Measurements from ENCODE around the gene ATRNL1.

The ATRNL1 gene

GRCh38 chr10:115979576-115979975 is 886.4 kb downstream of the ATRNL1 start:
- Histone ChIP-seq H3K27ac (ENCODE audit: low read depth, low read length) (no peak overlapping the region), H3K4me1 (ENCODE audit: control insufficient read depth, insufficient read depth, low read length) (peaks cover 17% of the 10 kb centered on the region; the same call in 1 of the 2 replicates), H3K27me3 (ENCODE audit: control insufficient read depth, insufficient read depth, low read length) (peaks cover 4% of the 10 kb centered on the region; the same call in 1 of the 2 replicates), H3K9me3 (ENCODE audit: control insufficient read depth, insufficient read depth, low read depth, low read length) (no peaks in the 10 kb centered on the region), H3K9ac (ENCODE audit: low read length) (no peak overlapping the region), H3K36me3 (ENCODE audit: control insufficient read depth, insufficient read depth, low read length) (no peaks in the 10 kb centered on the region), H3K4me3 (ENCODE audit: low read depth, low read length) (no peak overlapping the region)

GRCh38 chr10:115980470-115980869 is 887.3 kb downstream of the ATRNL1 start:
- no peak overlapping the region for H3K4me3 ChIP-seq (ENCODE audit: low read depth, low read length)
- no peaks in the 10 kb centered on the region for H3K36me3 ChIP-seq (ENCODE audit: control insufficient read depth, insufficient read depth, low read length)
- H3K27ac ChIP-seq (ENCODE audit: low read depth, low read length) = no peak overlapping the region
- no peak overlapping the region for H3K9ac ChIP-seq (ENCODE audit: low read length)
- H3K27me3 ChIP-seq (ENCODE audit: control insufficient read depth, insufficient read depth, low read length) = peaks cover 4% of the 10 kb centered on the region; the same call in 1 of the 2 replicates
- peaks cover 9% of the 10 kb centered on the region; the same call in 1 of the 2 replicates for H3K4me1 ChIP-seq (ENCODE audit: control insufficient read depth, insufficient read depth, low read length)
- peaks cover under 1% of the 10 kb centered on the region; the same call in 1 of the 2 replicates for H3K9me3 ChIP-seq (ENCODE audit: control insufficient read depth, insufficient read depth, low read depth, low read length)

- Histone ChIP-seq H3K36me3 (ENCODE audit: control insufficient read depth, insufficient read depth, low read length) (no peaks in the 10 kb centered on the region), H3K9me3 (ENCODE audit: control insufficient read depth, insufficient read depth, low read depth, low read length) (peaks cover 7% of the 10 kb centered on the region; the same call in 1 of the 2 replicates), H3K27ac (ENCODE audit: low read depth, low read length) (no peak overlapping the region), H3K9ac (ENCODE audit: low read length) (no peak overlapping the region), H3K4me1 (ENCODE audit: control insufficient read depth, insufficient read depth, low read length) (peaks cover 9% of the 10 kb centered on the region; the same call in 1 of the 2 replicates), H3K27me3 (ENCODE audit: control insufficient read depth, insufficient read depth, low read length) (peaks cover 4% of the 10 kb centered on the region; the same call in 1 of the 2 replicates), H3K4me3 (ENCODE audit: low read depth, low read length) (no peak overlapping the region)
Measured at GRCh38 chr10:115981081-115981480, 887.9 kb downstream of the ATRNL1 start.

GRCh38 chr10:115982076-115982475 is 888.9 kb downstream of the ATRNL1 start:
- Histone ChIP-seq H3K27ac (ENCODE audit: low read depth, low read length) (no peak overlapping the region), H3K9me3 (ENCODE audit: control insufficient read depth, insufficient read depth, low read depth, low read length) (peaks cover 11% of the 10 kb centered on the region; the same call in 1 of the 2 replicates), H3K36me3 (ENCODE audit: control insufficient read depth, insufficient read depth, low read length) (no peaks in the 10 kb centered on the region), H3K4me3 (ENCODE audit: low read depth, low read length) (no peak overlapping the region), H3K9ac (ENCODE audit: low read length) (no peak overlapping the region), H3K4me1 (ENCODE audit: control insufficient read depth, insufficient read depth, low read length) (peaks cover 6% of the 10 kb centered on the region; the same call in 1 of the 2 replicates), H3K27me3 (ENCODE audit: control insufficient read depth, insufficient read depth, low read length) (peaks cover 3% of the 10 kb centered on the region; the same call in 1 of the 2 replicates)

- Histone ChIP-seq H3K36me3 (ENCODE audit: control insufficient read depth, insufficient read depth, low read length) (no peaks in the 10 kb centered on the region), H3K9me3 (ENCODE audit: control insufficient read depth, insufficient read depth, low read depth, low read length) (peaks cover 15% of the 10 kb centered on the region; the same call in 1 of the 2 replicates), H3K4me3 (ENCODE audit: low read depth, low read length) (no peak overlapping the region), H3K27ac (ENCODE audit: low read depth, low read length) (no peak overlapping the region), H3K27me3 (ENCODE audit: control insufficient read depth, insufficient read depth, low read length) (no peaks in the 10 kb centered on the region), H3K9ac (ENCODE audit: low read length) (no peak overlapping the region), H3K4me1 (ENCODE audit: control insufficient read depth, insufficient read depth, low read length) (0 out of 2 replicates have a peak, but pooled peaks cover 3% of the 10 kb centered on the region)
Measured at GRCh38 chr10:115982526-115982925, 889.4 kb downstream of the ATRNL1 start.

- peaks cover 18% of the 10 kb centered on the region; the same call in 1 of the 2 replicates for H3K9me3 ChIP-seq (ENCODE audit: control insufficient read depth, insufficient read depth, low read depth, low read length)
- H3K4me3 ChIP-seq (ENCODE audit: low read depth, low read length) = no peak overlapping the region
- H3K36me3 ChIP-seq (ENCODE audit: control insufficient read depth, insufficient read depth, low read length) = no peaks in the 10 kb centered on the region
- H3K9ac ChIP-seq (ENCODE audit: low read length) = no peak overlapping the region
- H3K27me3 ChIP-seq (ENCODE audit: control insufficient read depth, insufficient read depth, low read length) = no peaks in the 10 kb centered on the region
- no peak overlapping the region for H3K27ac ChIP-seq (ENCODE audit: low read depth, low read length)
- H3K4me1 ChIP-seq (ENCODE audit: control insufficient read depth, insufficient read depth, low read length) = no peaks in the 10 kb centered on the region
Measured at GRCh38 chr10:115985786-115986185, 892.6 kb downstream of the ATRNL1 start.

GRCh38 chr10:115988380-115988779 is 895.2 kb downstream of the ATRNL1 start:
- no peaks in the 10 kb centered on the region for H3K4me1 ChIP-seq (ENCODE audit: control insufficient read depth, insufficient read depth, low read length)

GRCh38 chr10:115989621-115990020 is 896.5 kb downstream of the ATRNL1 start:
- Histone ChIP-seq H3K9ac (ENCODE audit: low read length) (no peak overlapping the region), H3K36me3 (ENCODE audit: control insufficient read depth, insufficient read depth, low read length) (no peaks in the 10 kb centered on the region), H3K9me3 (ENCODE audit: control insufficient read depth, insufficient read depth, low read depth, low read length) (peaks cover 18% of the 10 kb centered on the region; the same call in 1 of the 2 replicates), H3K4me3 (ENCODE audit: low read depth, low read length) (no peak overlapping the region), H3K4me1 (ENCODE audit: control insufficient read depth, insufficient read depth, low read length) (no peaks in the 10 kb centered on the region), H3K27ac (ENCODE audit: low read depth, low read length) (no peak overlapping the region), H3K27me3 (ENCODE audit: control insufficient read depth, insufficient read depth, low read length) (peaks cover 8% of the 10 kb centered on the region; the same call in 1 of the 2 replicates)

More at GRCh38 chr10:115988380-115988779, 895.2 kb downstream of the ATRNL1 start:
- no peak overlapping the region for H3K4me3 ChIP-seq (ENCODE audit: low read depth, low read length)
- H3K9ac ChIP-seq (ENCODE audit: low read length) = no peak overlapping the region
- no peak overlapping the region for H3K27ac ChIP-seq (ENCODE audit: low read depth, low read length)
- H3K36me3 ChIP-seq (ENCODE audit: control insufficient read depth, insufficient read depth, low read length) = no peaks in the 10 kb centered on the region
- no peaks in the 10 kb centered on the region; the same call in 1 of the 2 replicates for H3K27me3 ChIP-seq (ENCODE audit: control insufficient read depth, insufficient read depth, low read length)
- peaks cover 18% of the 10 kb centered on the region; the same call in 1 of the 2 replicates for H3K9me3 ChIP-seq (ENCODE audit: control insufficient read depth, insufficient read depth, low read depth, low read length)

- no peak overlapping the region for H3K9ac ChIP-seq (ENCODE audit: low read length)
- peaks cover 17% of the 10 kb centered on the region; the same call in 1 of the 2 replicates for H3K27me3 ChIP-seq (ENCODE audit: control insufficient read depth, insufficient read depth, low read length)
- peaks cover 21% of the 10 kb centered on the region for H3K4me1 ChIP-seq (ENCODE audit: control insufficient read depth, insufficient read depth, low read length)
- no peaks in the 10 kb centered on the region for H3K36me3 ChIP-seq (ENCODE audit: control insufficient read depth, insufficient read depth, low read length)
- peaks cover 10% of the 10 kb centered on the region for H3K9me3 ChIP-seq (ENCODE audit: control insufficient read depth, insufficient read depth, low read depth, low read length)
- H3K4me3 ChIP-seq (ENCODE audit: low read depth, low read length) = no peak overlapping the region
- H3K27ac ChIP-seq (ENCODE audit: low read depth, low read length) = no peak overlapping the region
Measured at GRCh38 chr10:115992236-115992986, 899.2 kb downstream of the ATRNL1 start.

GRCh38 chr10:115996031-115996430 is 902.9 kb downstream of the ATRNL1 start:
- H3K4me1 ChIP-seq (ENCODE audit: control insufficient read depth, insufficient read depth, low read length) = peaks cover 21% of the 10 kb centered on the region
- no peaks in the 10 kb centered on the region for H3K36me3 ChIP-seq (ENCODE audit: control insufficient read depth, insufficient read depth, low read length)
- no peak overlapping the region for H3K4me3 ChIP-seq (ENCODE audit: low read depth, low read length)
- H3K9me3 ChIP-seq (ENCODE audit: control insufficient read depth, insufficient read depth, low read depth, low read length) = peaks cover 25% of the 10 kb centered on the region
- no peak overlapping the region for H3K9ac ChIP-seq (ENCODE audit: low read length)
- peak overlapping the region; percentile 90; the same call in 1 of the 2 replicates for H3K27ac ChIP-seq (ENCODE audit: low read depth, low read length)
- peaks cover 17% of the 10 kb centered on the region; the same call in 1 of the 2 replicates for H3K27me3 ChIP-seq (ENCODE audit: control insufficient read depth, insufficient read depth, low read length)

GRCh38 chr10:115998301-115998700 is 905.1 kb downstream of the ATRNL1 start:
- Histone ChIP-seq H3K9ac (ENCODE audit: low read length) (no peak overlapping the region), H3K4me3 (ENCODE audit: low read depth, low read length) (no peak overlapping the region), H3K4me1 (ENCODE audit: control insufficient read depth, insufficient read depth, low read length) (peaks cover 21% of the 10 kb centered on the region), H3K27ac (ENCODE audit: low read depth, low read length) (no peak overlapping the region), H3K36me3 (ENCODE audit: control insufficient read depth, insufficient read depth, low read length) (no peaks in the 10 kb centered on the region), H3K9me3 (ENCODE audit: control insufficient read depth, insufficient read depth, low read depth, low read length) (peaks cover 25% of the 10 kb centered on the region), H3K27me3 (ENCODE audit: control insufficient read depth, insufficient read depth, low read length) (peaks cover 17% of the 10 kb centered on the region; the same call in 1 of the 2 replicates)
